Progenitor cell of endocrine pancreas (in vitro differentiated cells): ENCODE measurements around the gene PRDM1. TPM values are rescaled to one million over a fixed set of nuclear protein-coding genes. Genes with fewer than 3 reads are reported as not detected.

ENCODE experiments used
- DNase-seq: peaks from one replicate; pipeline ENCODE4 v3.0.0; 2021; ENCODE audit warnings: low spot score; ENCODE audit not compliant: unreplicated experiment
- H3K27ac Mint-ChIP-seq: 2 replicates; pipeline ENCODE4 v1.8.0; 2021; ENCODE audit warnings: mild to moderate bottlenecking, moderate library complexity, mixed read lengths
- H3K27me3 Mint-ChIP-seq: 2 replicates; pipeline ENCODE4 v1.8.0; 2021; ENCODE audit warnings: mixed read lengths
- H3K36me3 Mint-ChIP-seq: 2 replicates; pipeline ENCODE4 v1.8.0; 2022; ENCODE audit warnings: mixed read lengths; ENCODE audit not compliant: insufficient read depth
- H3K4me1 Mint-ChIP-seq: 2 replicates; pipeline ENCODE4 v1.8.0; 2021; ENCODE audit warnings: low read depth, mixed read lengths
- H3K4me3 Mint-ChIP-seq: 2 replicates; pipeline ENCODE4 v1.8.0; 2021; ENCODE audit warnings: low read depth, mild to moderate bottlenecking, moderate library complexity, mixed read lengths
- H3K9me3 Mint-ChIP-seq: 2 replicates; pipeline ENCODE4 v1.8.0; 2021; ENCODE audit warnings: low read depth, mixed read lengths
- CTCF ChIP-seq: fragments of 200-600 bp; sonication (generic); IDR thresholded peaks from one replicate; pipeline ENCODE4 v1.5.0; 2021; ENCODE audit warnings: antibody characterized with exemption, mild to moderate bottlenecking; ENCODE audit not compliant: unreplicated experiment
- total RNA-seq: library from RNA; stranded (reverse); gene quantifications from 2 replicates; pipeline ENCODE4 v1.2.1, GENCODE V29; 2021

PRDM1 gene
- total RNA-seq, 1 donor from 2014 or later: 4.3 TPM

GRCh38 chr6:106154326-106154725, 68.2 kb downstream of the PRDM1 start:
- Mint-ChIP-seq H3K27me3 (peaks cover 25% of the 10 kb centered on the region), H3K4me1 (peaks cover 1% of the 10 kb centered on the region), H3K27ac (no peak overlapping the region), H3K4me3 (no peak overlapping the region), H3K9me3 (peaks cover 4% of the 10 kb centered on the region), H3K36me3 (no peaks in the 10 kb centered on the region)
- DNase-seq: no peak
- TF ChIP-seq CTCF: no peak

- Mint-ChIP-seq H3K27me3 (peaks cover 29% of the 10 kb centered on the region), H3K36me3 (no peaks in the 10 kb centered on the region), H3K4me3 (no peak overlapping the region), H3K4me1 (peaks cover 1% of the 10 kb centered on the region), H3K9me3 (peaks cover 4% of the 10 kb centered on the region), H3K27ac (no peak overlapping the region)
- no peak for TF ChIP-seq CTCF
- no peak for DNase-seq
Measured at GRCh38 chr6:106155219-106155830, 69.2 kb downstream of the PRDM1 start.

- no peak overlapping the region for H3K27ac Mint-ChIP-seq
- no peak overlapping the region for H3K4me3 Mint-ChIP-seq
- TF ChIP-seq CTCF: no peak
- peaks cover 29% of the 10 kb centered on the region for H3K27me3 Mint-ChIP-seq
- DNase-seq: no peak
- H3K4me1 Mint-ChIP-seq: peaks cover 1% of the 10 kb centered on the region
- peaks cover 4% of the 10 kb centered on the region for H3K9me3 Mint-ChIP-seq
- H3K36me3 Mint-ChIP-seq: no peaks in the 10 kb centered on the region
Measured at GRCh38 chr6:106156413-106156812, 70.3 kb downstream of the PRDM1 start.

GRCh38 chr6:106156863-106157262, 70.7 kb downstream of the PRDM1 start:
- Mint-ChIP-seq H3K9me3 (peaks cover 4% of the 10 kb centered on the region), H3K27ac (no peak overlapping the region), H3K4me3 (no peak overlapping the region), H3K27me3 (peaks cover 29% of the 10 kb centered on the region), H3K4me1 (peaks cover 1% of the 10 kb centered on the region), H3K36me3 (no peaks in the 10 kb centered on the region)
- no peak for TF ChIP-seq CTCF
- DNase-seq: no peak

GRCh38 chr6:106158816-106159215, 72.7 kb downstream of the PRDM1 start:
- peak overlapping the region; percentile 60 for H3K27ac Mint-ChIP-seq
- H3K4me1 Mint-ChIP-seq: peaks cover 1% of the 10 kb centered on the region
- no peaks in the 10 kb centered on the region for H3K36me3 Mint-ChIP-seq
- DNase-seq: no peak
- no peaks in the 10 kb centered on the region for H3K9me3 Mint-ChIP-seq
- H3K4me3 Mint-ChIP-seq: no peak overlapping the region
- H3K27me3 Mint-ChIP-seq: peaks cover 29% of the 10 kb centered on the region
- TF ChIP-seq CTCF: no peak

Other genes starting within 250 kb of the PRDM1 start
- 39.6 and 40.8 TPM in 2 replicates for gene ATG5, start 239.4 kb downstream of the PRDM1 start, total RNA-seq